Spleen (tissue), 11 donors: ENCODE measurements around the gene FZD8. TPM values are rescaled to one million over a fixed set of nuclear protein-coding genes. Genes with fewer than 3 reads are reported as not detected.

Experiments
- DNase-seq: peaks from one replicate; pipeline ENCODE4 v3.0.0-alpha.2; 2020
- H3K27ac ChIP-seq, 8 donors: fragments of 200-600 bp; sonication (generic) in 7 of 8; 1 replicate in 4 of 8; 2 replicates in 4 of 8; pipeline versions ENCODE4 v1.5.0 to v1.8.0; 2016 to 2021; ENCODE audit warnings: inconsistent platforms in 4 of 8, mild to moderate bottlenecking in 4 of 8, moderate library complexity in 1 of 8
- H3K27me3 ChIP-seq, 7 donors: fragments of 200-600 bp; sonication (generic) in 6 of 7; replicated peaks in 1 of 7; 1 replicate in 4 of 7; 2 replicates in 3 of 7; pipeline versions ENCODE4 v1.5.0 to v1.8.0; 2016 to 2021; ENCODE audit warnings: inconsistent platforms in 3 of 7, mild to moderate bottlenecking in 1 of 7
- H3K36me3 ChIP-seq, 6 donors: fragments of 200-600 bp; sonication (generic) in 5 of 6; 1 replicate in 4 of 6; 2 replicates in 2 of 6; pipeline versions ENCODE4 v1.5.0 to v1.8.0; 2016 to 2021; ENCODE audit warnings: inconsistent platforms in 2 of 6
- H3K4me1 ChIP-seq, 6 donors: fragments of 200-600 bp; sonication (generic) in 5 of 6; 1 replicate in 3 of 6; 2 replicates in 3 of 6; pipeline versions ENCODE4 v1.5.0 to v1.8.0; 2016 to 2021; ENCODE audit warnings: inconsistent platforms in 3 of 6
- H3K4me3 ChIP-seq, 8 donors: fragments of 200-600 bp; sonication (generic) in 7 of 8; 1 replicate in 4 of 8; 2 replicates in 4 of 8; pipeline versions ENCODE4 v1.5.0 to v1.8.0; 2016 to 2021; ENCODE audit warnings: inconsistent platforms in 4 of 8, mild to moderate bottlenecking in 4 of 8, moderate library complexity in 2 of 8
- H3K9me3 ChIP-seq, 8 donors: fragments of 200-600 bp; sonication (generic) in 7 of 8; 1 replicate in 4 of 8; 2 replicates in 4 of 8; pipeline versions ENCODE4 v1.5.0 to v1.8.0; 2016 to 2021; ENCODE audit warnings: inconsistent platforms in 4 of 8
- POLR2A ChIP-seq, 3 donors: fragments of 450-650 bp; IDR thresholded peaks; one replicate each; pipeline ENCODE4 v1.5.1; 2017; ENCODE audit warnings: antibody characterized with exemption in 3 of 3, mild to moderate bottlenecking in 1 of 3
- POLR2AphosphoS5 ChIP-seq, 3 donors: sonication (generic); formaldehyde crosslinking; IDR thresholded peaks; one replicate each; pipeline ENCODE4 v1.5.1; 2017; ENCODE audit warnings: antibody characterized with exemption in 3 of 3
- WGBS, 5 donors: extraction: QIAGEN DNeasy Blood & Tissue Kit in 3 of 5; methylation state at CpG; one replicate each; pipeline versions ENCODE4 v1.1.5 to v1.1.7; 2013 to 2018; 5-methylcytosine and 5-hydroxymethylcytosine counted together
- intact Hi-C: fragments of 100-400 bp; cut with DNase I; formaldehyde crosslinking; loops from one replicate; pipeline ENCODE4 v1.15.0; 2023; ENCODE audit warnings: low total_unique reads
- polyA plus RNA-seq, 3 donors: library from polyadenylated mRNA; stranded (reverse); fragments of 200-250 nt; gene quantifications; one replicate each; pipeline ENCODE4 v1.2.1, GENCODE V29; 2013
- total RNA-seq, 7 donors: library from RNA; depleted of rRNA in 3 of 7; stranded (reverse); fragments of >200 nt in 3 of 7; fragmentation: NEBNext Ultra II Directional in 4 of 7; extraction: Animal tissue kit (Norgen Biotek cat#: 25700) in 4 of 7; gene quantifications; one replicate each; pipeline versions ENCODE4 v1.1.0 to v1.2.1, GENCODE V29; 2016 to 2021
- TF ChIP-seq, protein P1 (sequence below), 11 experiments: fragments of 200-600 bp in 7 of 11; fragments of 450-650 bp in 4 of 11; sonication (generic) in 4 of 11; IDR thresholded peaks in 8 of 11; conservative IDR thresholded peaks in 3 of 11; 1 replicate in 7 of 11; 2 replicates in 4 of 11; pipeline versions ENCODE4 v1.4.0 to v1.8.0; 2016 to 2021; ENCODE audit warnings: antibody characterized with exemption in 11 of 11, inconsistent platforms in 4 of 11, mild to moderate bottlenecking in 1 of 11
- donor health status: healthy with polysubstance abuse.
- donor health status: DM: no; HTN: no; CAD: no; lungs with moderate emphysema.
- donor health status: DM: no; HTN: no; CAD: no.
- donor health status: Bipolar disorder and iron deficiency.
- donor health status: healthy.
- donor health status: DM: no; HTN: no; CAD: no.
- donor health status: DM: yes; HTN: yes; CAD: no.

The FZD8 gene
- total and polyA plus RNA-seq, 10 donors: 0.93 to 37.6 (median 16.4) TPM

DNA sequence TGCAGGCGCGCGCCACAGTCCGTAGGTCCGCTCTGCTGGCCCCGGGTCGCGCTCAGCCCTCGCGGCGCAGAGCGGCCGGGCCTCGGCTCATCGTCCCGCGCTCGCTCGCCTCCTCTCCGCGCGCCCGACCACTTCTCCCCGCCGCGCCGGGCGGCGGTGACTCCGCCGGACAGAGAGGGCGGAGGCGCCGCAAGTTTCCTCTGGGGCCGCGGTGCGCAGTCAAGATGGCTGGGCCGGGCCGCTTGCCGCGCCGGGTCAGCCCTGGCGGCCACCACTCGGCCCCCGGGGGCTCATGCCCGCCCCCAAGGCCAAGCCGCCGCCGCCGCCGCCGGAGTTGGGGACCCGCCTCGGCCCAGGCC is 441 bp downstream of the FZD8 start:
- no peak for DNase-seq
- 0 to 1% (median 0%) methylated on average over 2 to 54 of the region's 54 CpGs for WGBS, 5 donors
- H3K4me3 ChIP-seq: peak overlapping the region; percentile 66 to 94 (median 86)
- H3K9me3 ChIP-seq: no peaks in the 10 kb centered on the region
- H3K36me3 ChIP-seq: no peaks in the 10 kb centered on the region
- no peak for TF ChIP-seq POLR2AphosphoS5 (IDR thresholded peaks at IDR 0.05)
- TF ChIP-seq, protein P1, sequence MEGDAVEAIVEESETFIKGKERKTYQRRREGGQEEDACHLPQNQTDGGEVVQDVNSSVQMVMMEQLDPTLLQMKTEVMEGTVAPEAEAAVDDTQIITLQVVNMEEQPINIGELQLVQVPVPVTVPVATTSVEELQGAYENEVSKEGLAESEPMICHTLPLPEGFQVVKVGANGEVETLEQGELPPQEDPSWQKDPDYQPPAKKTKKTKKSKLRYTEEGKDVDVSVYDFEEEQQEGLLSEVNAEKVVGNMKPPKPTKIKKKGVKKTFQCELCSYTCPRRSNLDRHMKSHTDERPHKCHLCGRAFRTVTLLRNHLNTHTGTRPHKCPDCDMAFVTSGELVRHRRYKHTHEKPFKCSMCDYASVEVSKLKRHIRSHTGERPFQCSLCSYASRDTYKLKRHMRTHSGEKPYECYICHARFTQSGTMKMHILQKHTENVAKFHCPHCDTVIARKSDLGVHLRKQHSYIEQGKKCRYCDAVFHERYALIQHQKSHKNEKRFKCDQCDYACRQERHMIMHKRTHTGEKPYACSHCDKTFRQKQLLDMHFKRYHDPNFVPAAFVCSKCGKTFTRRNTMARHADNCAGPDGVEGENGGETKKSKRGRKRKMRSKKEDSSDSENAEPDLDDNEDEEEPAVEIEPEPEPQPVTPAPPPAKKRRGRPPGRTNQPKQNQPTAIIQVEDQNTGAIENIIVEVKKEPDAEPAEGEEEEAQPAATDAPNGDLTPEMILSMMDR (IDR thresholded peaks at IDR 0.05 in 8 of 11, conservative IDR thresholded peaks at IDR 0.05 in 3 of 11): no peak
- TF ChIP-seq POLR2A (IDR thresholded peaks at IDR 0.05): no peak
- intact Hi-C loops: no loop called here
- peaks cover 11 to 68% (median 49%) of the 10 kb centered on the region in 6 donors for H3K4me1 ChIP-seq
- peaks cover 0 to 77% (median 22%) of the 10 kb centered on the region in 7 donors for H3K27me3 ChIP-seq
- peak overlapping the region; percentile 51 to 90 (median 84) for H3K27ac ChIP-seq

DNA sequence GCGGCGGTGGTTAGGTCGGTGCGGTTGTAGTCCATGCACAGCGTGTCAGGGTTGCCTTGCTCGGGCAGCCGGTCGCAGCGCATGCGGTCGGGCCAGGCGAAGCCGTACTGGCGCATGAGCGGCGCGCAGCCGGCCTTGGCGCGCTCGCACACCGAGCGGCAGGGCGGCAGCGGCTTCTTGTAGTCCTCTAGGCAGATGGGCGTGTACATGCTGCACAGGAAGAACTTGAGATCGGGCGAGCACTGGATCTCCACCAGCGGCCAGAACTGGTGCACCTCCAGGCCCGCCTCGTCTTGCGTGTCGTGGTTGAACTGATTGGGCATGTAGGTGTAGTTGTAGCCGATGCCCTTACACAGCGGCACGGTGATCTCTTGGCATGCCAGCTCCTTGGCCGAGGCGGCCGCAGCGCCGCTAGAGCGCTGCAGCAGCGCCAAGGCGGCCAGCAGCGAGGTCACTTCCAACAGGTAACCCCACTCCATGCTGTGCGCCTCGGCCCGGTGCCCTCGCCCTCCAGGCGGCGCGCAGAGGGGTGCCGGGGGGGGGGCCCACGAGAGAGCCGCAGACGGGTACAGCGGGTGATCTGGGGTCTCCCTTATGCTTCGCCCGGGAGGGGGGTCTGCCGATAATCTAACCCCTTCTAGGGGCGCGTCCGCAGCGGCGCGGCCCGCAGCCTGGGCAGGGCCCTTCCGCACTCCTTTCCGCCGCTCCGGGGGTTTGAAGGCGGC is 983 bp downstream of the FZD8 start:
- Histone ChIP-seq H3K4me1 (peaks cover 11 to 73% (median 51%) of the 10 kb centered on the region in 6 donors), H3K4me3 (peak overlapping the region; percentile 66 to 94 (median 86)), H3K27me3 (peaks cover 0 to 83% (median 22%) of the 10 kb centered on the region in 7 donors), H3K9me3 (no peaks in the 10 kb centered on the region), H3K27ac (peak overlapping the region; percentile 51 to 90 (median 84)), H3K36me3 (no peaks in the 10 kb centered on the region)
- 0 to 1% (median 0%) methylated on average over 50 to 72 of the region's 72 CpGs; no CpG with 5 or more reads in 1 of the 5 donors for WGBS, 5 donors
- intact Hi-C loops: no loop called here
- peak; percentile 85 for DNase-seq
- TF ChIP-seq, protein P1 (IDR thresholded peaks at IDR 0.05 in 8 of 11, conservative IDR thresholded peaks at IDR 0.05 in 3 of 11): no peak
- TF ChIP-seq POLR2AphosphoS5 (IDR thresholded peaks at IDR 0.05) (peak in 2 of 3 donors; percentile 61 to 65), POLR2A (IDR thresholded peaks at IDR 0.05) (no peak)

DNA sequence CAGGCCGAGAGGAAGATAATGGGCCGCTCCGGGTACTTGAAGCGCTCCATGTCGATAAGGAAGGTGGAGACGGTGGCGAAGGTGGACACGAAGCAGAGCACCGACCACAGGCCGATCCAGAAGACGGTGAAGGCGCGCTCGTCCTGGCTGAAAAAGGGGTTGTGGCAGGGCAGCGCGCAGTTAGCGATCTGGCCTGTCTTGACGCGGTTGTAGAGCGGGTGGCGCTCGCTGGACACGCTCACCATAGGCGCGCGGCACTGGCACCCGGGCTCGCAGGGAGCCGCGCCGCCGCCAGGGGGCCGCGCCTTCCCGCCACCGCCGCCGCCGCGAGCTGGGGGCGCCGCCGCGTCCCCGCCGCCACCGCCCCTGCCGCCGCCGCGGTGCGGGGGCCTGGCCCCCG is 1.6 kb downstream of the FZD8 start:
- Histone ChIP-seq H3K9me3 (no peaks in the 10 kb centered on the region), H3K4me1 (peaks cover 11 to 79% (median 55%) of the 10 kb centered on the region in 6 donors), H3K27me3 (peaks cover 0 to 86% (median 22%) of the 10 kb centered on the region in 7 donors), H3K4me3 (peak overlapping the region in 7 of 8 donors; percentile 40 to 94 (median 85)), H3K27ac (peak overlapping the region in 5 of 8 donors; percentile 52 to 84 (median 61)), H3K36me3 (no peaks in the 10 kb centered on the region)
- intact Hi-C loops: no loop called here
- WGBS, 5 donors: 0 to 5% (median 2%) methylated on average over 7 to 53 of the region's 53 CpGs
- no peak for TF ChIP-seq POLR2AphosphoS5 (IDR thresholded peaks at IDR 0.05)
- TF ChIP-seq, protein P1 (IDR thresholded peaks at IDR 0.05 in 8 of 11, conservative IDR thresholded peaks at IDR 0.05 in 3 of 11): peak in 6 of 11 experiments; percentile 39 to 68 (median 57)
- peak; percentile 87 for DNase-seq

DNA sequence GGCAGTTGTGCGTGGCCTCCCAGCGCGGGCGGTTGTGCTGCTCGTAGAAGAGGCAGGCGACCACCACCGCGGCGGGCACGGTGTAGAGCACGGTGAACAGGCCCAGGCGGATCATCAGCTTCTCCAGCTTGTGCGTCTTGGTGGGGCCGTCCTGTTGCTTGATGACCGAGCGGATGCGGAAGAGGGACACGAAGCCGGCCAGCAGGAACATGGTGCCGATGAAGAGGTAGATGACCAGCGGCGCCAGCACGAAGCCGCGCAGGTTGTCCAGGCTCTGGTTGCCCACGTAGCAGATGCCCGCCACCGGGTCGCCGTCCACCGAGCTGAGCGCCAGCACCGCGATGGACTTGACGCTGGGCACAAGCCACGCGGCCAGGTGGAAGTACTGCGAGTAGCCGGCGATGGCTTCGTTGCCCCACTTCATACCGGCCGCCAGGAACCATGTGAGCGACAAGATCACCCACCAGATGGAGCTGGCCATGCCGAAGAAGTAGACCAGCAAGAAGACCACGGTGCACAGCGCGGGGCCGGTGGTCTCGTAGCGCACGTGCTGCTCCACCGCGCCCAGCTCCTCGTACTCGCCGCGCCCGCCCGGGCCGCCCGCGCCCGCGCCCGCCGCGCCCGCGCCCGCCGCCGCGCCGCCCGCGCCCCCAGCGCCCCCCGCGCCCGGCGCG is 2.2 kb downstream of the FZD8 start:
- peaks cover 11 to 83% (median 58%) of the 10 kb centered on the region in 6 donors for H3K4me1 ChIP-seq
- DNase-seq: peak; percentile 79
- no peaks in the 10 kb centered on the region for H3K9me3 ChIP-seq
- TF ChIP-seq POLR2A (IDR thresholded peaks at IDR 0.05) (no peak), POLR2AphosphoS5 (IDR thresholded peaks at IDR 0.05) (no peak)
- TF ChIP-seq, protein P1 (IDR thresholded peaks at IDR 0.05 in 8 of 11, conservative IDR thresholded peaks at IDR 0.05 in 3 of 11): no peak
- H3K27ac ChIP-seq: peak overlapping the region in 3 of 8 donors; percentile 52 to 65 (median 54)
- intact Hi-C loops: loop anchor here (5.0 to 10.0 kb wide), 2 partner anchors 1137 to 1245 kb away; no protein-coding TSS in a partner anchor
- peak overlapping the region; percentile 23 to 94 (median 68) for H3K4me3 ChIP-seq
- H3K27me3 ChIP-seq: peaks cover 0 to 91% (median 22%) of the 10 kb centered on the region in 7 donors
- 6 to 25% (median 8%) methylated on average over 25 to 83 of the region's 83 CpGs for WGBS, 5 donors
- H3K36me3 ChIP-seq: no peaks in the 10 kb centered on the region
